Keratinocyte (primary cell): ENCODE results near the gene PDIA6. TPM values are rescaled to one million over a fixed set of nuclear protein-coding genes. Genes with fewer than 3 reads are reported as not detected.
"Not testable (repeated sequence)": the region's sequence is repeated elsewhere in the genome, so short reads cannot be mapped to it uniquely, and the experiment has no call there.

Source experiments
- DNase-seq: peaks from one replicate; pipeline ENCODE4 v3.0.0-alpha.2; 2011; ENCODE audit warnings: low read depth, missing footprints, low spot score
- FAIRE-seq: peaks from 2 replicates; lab custom pipeline; 2011; peaks lifted over from hg19 to GRCh38; lab: Jason Lieb, UNC
- H2AFZ ChIP-seq: 2 replicates; pipeline ENCODE4 v1.6.0; 2012; ENCODE audit warnings: low read length, control low read depth, inconsistent platforms; ENCODE audit not compliant: control insufficient read depth
- H3K27ac ChIP-seq: 2 replicates; pipeline ENCODE4 v1.5.1; 2011; ENCODE audit warnings: low read length; ENCODE audit not compliant: control insufficient read depth, insufficient read depth
- H3K27me3 ChIP-seq: 3 replicates; pipeline ENCODE4 v1.6.0; 2011; ENCODE audit warnings: low read length; ENCODE audit not compliant: control insufficient read depth, insufficient read depth; ENCODE audit errors: extremely low read depth
- H3K36me3 ChIP-seq, 2 experiments: 2 replicates in 1 of 2; 3 replicates in 1 of 2; pipeline ENCODE4 v1.5.1; 2011; ENCODE audit warnings: low read length in 2 of 2, mild to moderate bottlenecking in 1 of 2; ENCODE audit not compliant: control insufficient read depth in 2 of 2, insufficient read depth in 2 of 2; ENCODE audit errors: extremely low read depth in 1 of 2
- H3K4me1 ChIP-seq: 3 replicates; pipeline ENCODE4 v1.5.1; 2011; ENCODE audit warnings: low read length; ENCODE audit not compliant: control insufficient read depth, insufficient read depth; ENCODE audit errors: extremely low read depth
- H3K4me2 ChIP-seq: 3 replicates; pipeline ENCODE4 v1.6.0; 2011; ENCODE audit warnings: low read depth, low read length; ENCODE audit not compliant: control insufficient read depth, insufficient read depth; ENCODE audit errors: extremely low read depth
- H3K4me3 ChIP-seq, 3 experiments: fragments of 200-600 bp in 1 of 3; sonication (generic) in 1 of 3; 2 replicates in 2 of 3; 3 replicates in 1 of 3; pipeline ENCODE4 v1.5.1; 2011 to 2016; ENCODE audit warnings: low read length in 3 of 3, mild to moderate bottlenecking in 3 of 3, control low read depth in 2 of 3, inconsistent platforms in 1 of 3, low read depth in 1 of 3, mixed read lengths in 1 of 3, mixed run types in 1 of 3, moderate library complexity in 1 of 3; ENCODE audit not compliant: control insufficient read depth in 2 of 3, insufficient read depth in 2 of 3; ENCODE audit errors: extremely low read depth in 1 of 3
- H3K79me2 ChIP-seq: 2 replicates; pipeline ENCODE4 v1.6.0; 2012; ENCODE audit warnings: low read length; ENCODE audit not compliant: control insufficient read depth, insufficient read depth
- H3K9ac ChIP-seq: 3 replicates; pipeline ENCODE4 v1.6.0; 2011; ENCODE audit warnings: low read length; ENCODE audit not compliant: control insufficient read depth, insufficient read depth; ENCODE audit errors: extremely low read depth
- H3K9me1 ChIP-seq: 3 replicates; pipeline ENCODE4 v1.6.0; 2011; ENCODE audit warnings: low read length; ENCODE audit not compliant: control insufficient read depth, insufficient read depth; ENCODE audit errors: extremely low read depth
- H3K9me3 ChIP-seq: 2 replicates; pipeline ENCODE4 v1.5.1; 2012; ENCODE audit warnings: low read depth, low read length; ENCODE audit not compliant: control insufficient read depth
- H4K20me1 ChIP-seq: 3 replicates; pipeline ENCODE4 v1.6.0; 2011; ENCODE audit warnings: low read length; ENCODE audit not compliant: control insufficient read depth, insufficient read depth; ENCODE audit errors: extremely low read depth
- EZH2 ChIP-seq: IDR thresholded peaks from one replicate; pipeline ENCODE4 v1.6.1; 2012; ENCODE audit warnings: inconsistent platforms, mild to moderate bottlenecking, low read length, moderate library complexity
- dilution Hi-C: fragments of 300-500 bp; cut with MboI; formaldehyde crosslinking; loops from one replicate; pipeline ENCODE4 v1.7.0; 2020; ENCODE audit warnings: low sequenced_read_pairs; ENCODE audit not compliant: extremely low pct_ligation_motif_present
- polyA plus RNA-seq, 5 experiments: library from polyadenylated mRNA; depleted of rRNA in 3 of 5; stranded (reverse) in 3 of 5; stranded (forward) in 1 of 5; unstranded in 1 of 5; fragments of >200 nt; gene quantifications; 1 replicate in 1 of 5; 2 replicates in 3 of 5; 3 replicates in 1 of 5; pipeline versions ENCODE4 v1.2.1 to v1.2.3, GENCODE V29; 2011 to 2012; ENCODE audit warnings: missing spikeins in 2 of 5, low read depth in 1 of 5, low replicate concordance in 1 of 5
- TF ChIP-seq, protein P1 (sequence below), 3 experiments: IDR thresholded peaks in 1 of 3; conservative IDR thresholded peaks in 1 of 3; optimal IDR thresholded peaks in 1 of 3; 2 replicates in 2 of 3; 3 replicates in 1 of 3; pipeline versions ENCODE3 to v1.5.1; 2011; ENCODE audit warnings: low read length in 3 of 3, mild to moderate bottlenecking in 3 of 3, moderate library complexity in 2 of 3, control low read depth in 1 of 3, inconsistent platforms in 1 of 3; ENCODE audit not compliant: insufficient read depth in 2 of 3; ENCODE audit errors: extremely low read depth in 1 of 3

PDIA6 gene
- polyA plus RNA-seq, 1 donor (not counting 4 experiments of a cell fraction or from before 2014, with no cell fraction given), result 310 TPM

DNA sequence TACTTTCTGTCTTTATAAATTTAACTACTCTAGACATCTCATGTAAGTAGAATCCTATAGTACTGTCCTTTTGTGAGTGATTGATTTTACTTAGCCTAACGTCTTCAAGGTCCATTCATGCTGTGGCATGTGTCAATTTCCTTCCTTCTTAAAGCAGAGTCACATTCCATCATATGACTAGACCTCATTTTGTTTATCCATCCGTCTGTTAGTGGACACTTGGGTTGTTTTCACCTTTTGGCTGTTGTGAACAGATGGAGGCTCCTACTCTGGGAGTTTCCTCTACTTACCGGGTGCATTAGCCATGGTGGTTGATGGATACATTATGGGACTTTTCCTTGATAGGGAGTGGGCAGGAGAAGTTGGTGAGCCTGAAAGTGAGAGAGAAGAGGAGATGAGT is 6.4 kb upstream of the PDIA6 start:
- Histone ChIP-seq H3K27ac (no peak overlapping the region), H3K4me2 (no peak overlapping the region), H3K36me3 (no peaks in the 10 kb centered on the region), H3K4me1 (no peaks in the 10 kb centered on the region), H3K79me2 (no peaks in the 10 kb centered on the region), H3K4me3 (no peak overlapping the region), H4K20me1 (no peaks in the 10 kb centered on the region), H3K27me3 (peaks cover 17% of the 10 kb centered on the region), H2AFZ (no peak overlapping the region), H3K9me3 (no peaks in the 10 kb centered on the region), H3K9ac (no peak overlapping the region), H3K9me1 (no peaks in the 10 kb centered on the region)
- dilution Hi-C loops, result no loop called here
- DNase-seq (no peak), FAIRE-seq (no peak)
- TF ChIP-seq, protein P1, sequence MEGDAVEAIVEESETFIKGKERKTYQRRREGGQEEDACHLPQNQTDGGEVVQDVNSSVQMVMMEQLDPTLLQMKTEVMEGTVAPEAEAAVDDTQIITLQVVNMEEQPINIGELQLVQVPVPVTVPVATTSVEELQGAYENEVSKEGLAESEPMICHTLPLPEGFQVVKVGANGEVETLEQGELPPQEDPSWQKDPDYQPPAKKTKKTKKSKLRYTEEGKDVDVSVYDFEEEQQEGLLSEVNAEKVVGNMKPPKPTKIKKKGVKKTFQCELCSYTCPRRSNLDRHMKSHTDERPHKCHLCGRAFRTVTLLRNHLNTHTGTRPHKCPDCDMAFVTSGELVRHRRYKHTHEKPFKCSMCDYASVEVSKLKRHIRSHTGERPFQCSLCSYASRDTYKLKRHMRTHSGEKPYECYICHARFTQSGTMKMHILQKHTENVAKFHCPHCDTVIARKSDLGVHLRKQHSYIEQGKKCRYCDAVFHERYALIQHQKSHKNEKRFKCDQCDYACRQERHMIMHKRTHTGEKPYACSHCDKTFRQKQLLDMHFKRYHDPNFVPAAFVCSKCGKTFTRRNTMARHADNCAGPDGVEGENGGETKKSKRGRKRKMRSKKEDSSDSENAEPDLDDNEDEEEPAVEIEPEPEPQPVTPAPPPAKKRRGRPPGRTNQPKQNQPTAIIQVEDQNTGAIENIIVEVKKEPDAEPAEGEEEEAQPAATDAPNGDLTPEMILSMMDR (optimal IDR thresholded peaks at IDR 0.05 in 1 of 3, IDR thresholded peaks at IDR 0.05 in 1 of 3, conservative IDR thresholded peaks at IDR 0.05 in 1 of 3; ENCODE audit: extremely low read depth in 1 of 3, insufficient read depth in 2 of 3, low read length in 3 of 3), result no peak
- TF ChIP-seq EZH2, result no peak

- H3K9ac ChIP-seq, dilution Hi-C loops, H3K36me3 ChIP-seq, H3K4me3 ChIP-seq, H3K9me1 ChIP-seq, H3K4me2 ChIP-seq, FAIRE-seq, H3K79me2 ChIP-seq, DNase-seq, H3K27ac ChIP-seq, H3K4me1 ChIP-seq, H4K20me1 ChIP-seq, H2AFZ ChIP-seq, H3K9me3 ChIP-seq: not testable (repeated sequence)
- H3K27me3 ChIP-seq, result peaks cover 17% of the 10 kb centered on the region
These were observed 5.7 kb upstream of the PDIA6 start for GRCh38 chr2:10818305-10818704.

- H3K9me3 ChIP-seq, result no peaks in the 10 kb centered on the region
- no peaks in the 10 kb centered on the region for H4K20me1 ChIP-seq
- TF ChIP-seq, protein P1 (optimal IDR thresholded peaks at IDR 0.05 in 1 of 3, IDR thresholded peaks at IDR 0.05 in 1 of 3, conservative IDR thresholded peaks at IDR 0.05 in 1 of 3; ENCODE audit: extremely low read depth in 1 of 3, insufficient read depth in 2 of 3, low read length in 3 of 3), result peak; percentile 41 to 46 (median 44)
- peak; percentile 35 for TF ChIP-seq EZH2
- no peak for FAIRE-seq
- H3K79me2 ChIP-seq, result peaks cover 1% of the 10 kb centered on the region
- peaks cover 17% of the 10 kb centered on the region for H3K27me3 ChIP-seq
- H3K27ac ChIP-seq, result no peak overlapping the region
- DNase-seq, result no peak
- dilution Hi-C loops, result no loop called here
- H3K9me1 ChIP-seq, result no peaks in the 10 kb centered on the region
- no peak overlapping the region for H3K4me2 ChIP-seq
- no peaks in the 10 kb centered on the region for H3K36me3 ChIP-seq
- H2AFZ ChIP-seq, result no peak overlapping the region
- no peak overlapping the region for H3K4me3 ChIP-seq
- peaks cover 3% of the 10 kb centered on the region for H3K4me1 ChIP-seq
- H3K9ac ChIP-seq, result no peak overlapping the region
These were observed 4.8 kb upstream of the PDIA6 start for GRCh38 chr2:10817413-10817812.
